NCI-H526 (cell line): ENCODE measurements around the gene THSD7A.
A peak's percentile ranks its signal among the peaks of the same experiment; 100 is the strongest.

Experiments used
- DNase-seq, 2 experiments: peaks; one replicate each; lab custom pipeline; 2025; lab: John Stamatoyannopoulos, UW

THSD7A gene

GRCh38 chr7:11706666-11707605, 125.1 kb downstream of the THSD7A start:
- DNase-seq, result no peak

DNA sequence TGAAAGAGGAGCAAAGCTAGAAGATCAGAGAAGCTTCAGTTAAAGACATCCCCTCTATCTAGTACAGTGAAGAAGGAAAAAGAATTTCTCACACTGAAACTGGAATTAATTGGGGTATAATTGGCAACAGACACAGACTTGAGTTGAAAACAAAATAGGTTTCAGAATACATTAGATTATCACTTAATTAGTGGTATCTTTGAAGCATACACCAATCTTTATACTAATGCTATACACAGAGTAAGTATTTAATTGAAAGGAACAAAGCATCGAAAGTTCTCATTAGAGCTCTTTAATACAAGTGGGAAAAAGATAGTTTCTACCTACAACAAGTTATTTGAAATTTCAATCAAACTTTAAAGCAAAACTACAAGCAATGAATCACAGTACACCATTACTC, 128.2 kb downstream of the THSD7A start:
- no peak for DNase-seq

DNA sequence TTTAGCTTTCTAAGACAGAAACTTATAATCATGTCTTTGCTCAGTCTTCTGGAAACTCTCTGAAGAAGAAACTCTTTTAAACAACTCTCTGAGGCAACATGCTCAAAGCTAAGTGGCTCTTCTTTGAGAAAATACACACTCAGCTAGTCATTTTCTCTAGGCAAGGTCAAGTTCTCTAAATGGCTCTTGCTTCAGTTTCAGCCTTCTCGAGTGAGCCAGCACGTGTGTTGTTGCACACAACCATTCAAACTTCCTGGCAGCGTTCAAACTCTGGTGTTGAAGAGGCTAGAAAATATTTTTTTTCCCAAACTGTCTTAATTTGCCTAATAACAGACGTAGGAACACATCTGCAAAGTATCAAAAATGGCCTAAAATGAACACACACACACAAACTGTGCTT, 129.1 kb downstream of the THSD7A start:
- no peak for DNase-seq

DNA sequence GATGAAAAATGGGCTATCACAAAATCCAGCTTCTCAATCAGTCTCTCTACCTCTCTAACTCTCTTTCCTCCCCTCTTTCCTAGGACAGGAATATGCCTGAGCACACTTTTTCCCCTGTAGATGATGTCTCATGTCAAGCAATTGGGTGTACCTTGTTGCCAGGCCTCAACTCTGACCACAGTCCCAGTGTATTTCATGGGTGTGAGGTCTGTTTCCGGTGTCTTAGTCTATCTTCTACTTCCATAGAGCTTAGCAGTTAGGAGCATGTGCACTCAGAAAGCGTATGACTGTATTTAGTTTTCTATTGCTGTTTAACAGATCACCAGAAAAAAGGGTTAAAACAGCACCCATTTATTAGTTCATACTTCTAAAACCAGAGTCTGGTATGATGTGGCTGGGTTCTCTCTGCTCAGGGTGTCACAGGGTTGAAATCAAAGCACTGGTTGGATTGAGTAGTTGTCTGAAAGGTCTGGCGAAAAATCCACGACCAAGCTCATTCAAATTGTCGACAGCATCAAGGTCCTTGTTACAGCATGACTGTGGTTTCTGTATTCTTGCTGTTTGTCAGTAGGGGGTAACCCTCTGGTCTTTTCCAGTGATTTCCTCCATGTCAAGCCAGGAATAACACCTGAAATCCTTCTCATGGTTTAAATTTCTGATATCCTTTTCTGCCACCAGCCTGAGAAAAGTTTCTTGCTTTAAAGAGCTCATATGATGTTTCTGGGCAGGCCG, 130.0 kb downstream of the THSD7A start:
- DNase-seq, result no peak

DNA sequence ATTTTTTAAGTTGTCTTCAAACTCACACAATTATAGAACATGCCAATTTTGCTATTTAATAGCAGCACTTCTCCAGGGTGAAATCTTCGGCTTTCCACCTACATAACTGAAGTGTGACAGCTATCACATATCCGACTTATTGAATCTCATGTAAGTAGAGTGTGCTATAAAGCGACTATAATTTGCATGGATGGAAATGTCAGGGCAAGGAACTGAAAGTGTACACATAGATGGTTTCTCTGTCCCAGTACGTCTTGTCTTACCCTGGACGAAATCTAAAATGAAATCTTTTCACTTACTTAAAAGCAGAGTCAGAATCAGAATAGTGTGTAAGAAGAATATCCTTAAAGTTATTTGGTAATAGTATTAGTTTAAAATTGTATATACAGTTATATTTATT, 132.3 kb downstream of the THSD7A start:
- peak; percentile 50 to 84 for DNase-seq

DNA sequence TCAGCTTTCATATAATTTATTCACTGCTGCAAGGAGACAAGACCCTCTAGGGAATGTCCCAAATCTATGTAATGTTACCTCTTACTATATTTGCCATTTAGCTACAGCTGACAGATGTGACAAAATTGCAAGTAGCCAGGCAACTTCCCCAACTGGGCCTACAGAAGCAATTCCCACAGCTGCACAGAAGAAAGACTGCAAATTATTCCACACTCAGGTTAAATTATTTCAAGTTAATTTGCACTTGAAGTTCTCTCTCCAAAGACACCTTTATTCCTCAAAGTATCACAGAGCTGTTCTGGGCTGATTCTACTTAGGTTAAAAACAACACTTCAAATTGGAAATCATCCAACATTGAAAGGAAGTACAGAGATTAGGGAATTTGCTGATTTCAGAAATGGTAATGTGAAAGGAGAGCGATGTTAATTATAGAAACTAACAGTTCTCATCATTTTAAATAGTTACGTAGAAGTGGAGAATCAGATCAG, 133.6 kb downstream of the THSD7A start:
- DNase-seq, result no peak

- DNase-seq, result no peak
Observed at GRCh38 chr7:11690395-11690794, 141.6 kb downstream of the THSD7A start.

GRCh38 chr7:11689096-11689495, 142.9 kb downstream of the THSD7A start:
- DNase-seq, result no peak

GRCh38 chr7:11681461-11681860, 150.5 kb downstream of the THSD7A start:
- no peak for DNase-seq

DNA sequence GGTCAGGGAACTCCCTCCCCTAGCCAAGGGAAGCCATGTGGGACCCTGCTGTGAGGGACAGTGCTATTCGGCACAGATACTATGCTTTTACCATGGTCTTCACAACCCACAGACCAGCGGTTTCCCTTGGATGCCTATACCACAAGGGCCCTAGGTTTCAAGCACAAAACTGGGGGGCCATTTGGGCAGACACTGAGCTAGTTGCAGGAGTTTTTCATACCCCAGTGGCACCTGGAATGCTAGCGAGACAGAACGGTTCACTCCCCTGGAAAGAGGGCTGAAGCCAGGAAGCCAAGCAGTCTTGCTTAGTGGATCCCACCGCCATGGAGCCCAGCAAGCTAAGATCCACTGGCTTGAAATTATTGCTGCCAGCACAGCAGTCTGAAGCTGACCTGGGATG, 156.8 kb downstream of the THSD7A start:
- DNase-seq, result no peak

DNA sequence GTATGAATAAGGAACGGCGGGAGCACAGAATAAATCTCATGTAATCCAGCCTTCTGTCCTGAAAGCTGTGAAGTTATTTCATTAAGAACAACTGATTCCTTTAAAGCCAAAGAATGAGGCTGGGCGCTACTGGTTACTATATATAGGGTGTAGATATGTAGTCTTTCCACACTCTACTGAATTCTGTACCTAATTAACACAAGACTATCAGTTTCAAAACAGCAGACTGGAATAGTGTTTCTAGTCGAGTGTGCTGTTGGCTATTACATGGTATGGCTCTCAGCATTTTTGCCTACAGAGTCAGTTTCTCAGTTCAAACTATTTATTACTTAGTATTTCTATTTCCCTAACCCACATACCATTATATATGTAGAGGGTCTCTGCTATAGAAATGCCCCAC, 163.3 kb downstream of the THSD7A start:
- peak in 1 of 2 experiments; percentile 6 for DNase-seq

DNA sequence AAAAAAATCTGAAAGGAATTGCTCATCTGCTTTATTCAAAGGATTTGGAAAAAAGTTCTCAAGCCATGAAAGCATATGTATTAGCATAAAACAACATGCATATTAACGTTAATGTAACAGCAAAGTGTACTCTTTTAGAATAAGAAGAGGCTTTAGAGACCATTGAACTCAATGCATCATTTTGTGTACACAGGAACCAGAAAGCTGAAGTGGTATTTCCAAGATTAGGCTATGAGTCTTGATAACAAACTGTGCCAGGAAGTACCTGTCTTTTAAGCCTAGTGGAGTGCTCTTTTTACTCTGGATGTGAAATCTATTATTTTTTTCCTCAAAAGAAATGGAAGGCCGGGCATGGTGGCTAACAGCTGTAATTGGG, 164.2 kb downstream of the THSD7A start:
- no peak for DNase-seq

DNA sequence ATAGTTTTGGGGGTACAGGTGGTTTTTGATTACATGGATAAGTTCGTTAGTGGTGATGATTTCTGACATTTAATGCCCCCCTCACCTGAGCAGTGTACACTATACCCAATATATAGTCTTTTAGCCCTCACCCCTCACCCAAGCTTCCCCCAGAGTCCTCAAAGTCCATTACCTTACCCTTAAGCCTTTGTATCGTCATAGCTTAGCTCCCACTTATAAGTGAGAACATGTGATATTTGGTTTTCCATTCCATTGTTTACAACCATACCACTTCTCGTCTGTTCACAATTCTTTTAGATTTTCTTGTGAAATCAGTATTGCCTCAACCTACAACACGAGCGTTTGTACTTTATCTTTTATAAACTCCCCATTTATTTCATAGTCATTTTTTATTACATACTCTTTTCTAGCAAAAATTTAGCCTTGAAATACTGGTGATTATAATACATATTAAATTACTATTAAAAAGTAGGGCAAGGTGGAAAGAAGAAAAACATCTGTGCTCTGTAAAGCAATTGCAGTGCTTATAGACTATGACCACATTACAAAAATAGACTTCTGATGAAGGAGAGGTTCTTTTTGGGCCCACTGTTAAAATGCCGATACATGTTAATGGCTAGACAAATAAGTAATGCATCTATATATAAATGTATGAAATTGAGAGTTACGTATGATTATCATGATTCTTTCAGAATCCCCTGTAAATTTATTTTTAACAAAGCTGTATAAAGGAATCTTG, 164.8 kb downstream of the THSD7A start:
- no peak for DNase-seq

DNA sequence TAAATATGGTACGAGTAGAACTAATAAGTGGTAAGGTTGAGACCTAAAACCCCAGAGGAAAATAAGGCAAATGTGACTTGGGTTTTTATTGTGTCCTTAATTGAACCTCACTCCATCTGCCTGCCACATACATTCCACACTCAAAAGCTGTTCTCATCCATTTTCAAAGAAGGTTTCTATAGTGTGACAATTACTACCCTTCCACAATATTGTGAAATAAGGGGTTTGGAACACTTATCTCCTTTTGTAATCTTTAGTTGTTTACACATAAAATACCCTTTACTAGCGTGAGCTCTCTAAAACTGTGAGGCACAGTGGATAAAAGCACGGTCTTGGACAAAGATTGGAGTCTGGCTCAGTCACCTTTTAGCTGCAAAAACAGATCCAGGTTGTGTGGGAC, 166.6 kb downstream of the THSD7A start:
- no peak for DNase-seq

- peak in 1 of 2 experiments; percentile 31 for DNase-seq
Observed at GRCh38 chr7:11655642-11656041, 176.4 kb downstream of the THSD7A start.

DNA sequence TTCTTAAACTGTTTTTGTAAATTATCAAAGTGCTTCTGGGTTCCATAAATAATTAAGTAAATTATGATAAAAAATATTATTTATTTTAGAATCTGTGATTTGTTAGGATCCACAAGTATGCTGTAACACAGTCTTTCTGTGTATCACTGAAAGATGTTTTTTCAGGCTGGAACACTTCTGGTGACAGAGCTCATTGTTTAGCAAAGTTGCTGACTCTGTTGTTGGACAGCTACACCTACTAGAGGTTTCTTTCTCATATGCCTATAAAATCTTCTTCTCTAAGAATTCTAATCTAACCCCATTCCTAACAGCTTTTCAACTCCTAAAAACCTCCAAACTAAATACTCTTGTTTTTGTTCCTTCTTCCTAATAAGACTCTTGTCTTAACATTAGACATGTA, 176.8 kb downstream of the THSD7A start:
- no peak for DNase-seq

DNA sequence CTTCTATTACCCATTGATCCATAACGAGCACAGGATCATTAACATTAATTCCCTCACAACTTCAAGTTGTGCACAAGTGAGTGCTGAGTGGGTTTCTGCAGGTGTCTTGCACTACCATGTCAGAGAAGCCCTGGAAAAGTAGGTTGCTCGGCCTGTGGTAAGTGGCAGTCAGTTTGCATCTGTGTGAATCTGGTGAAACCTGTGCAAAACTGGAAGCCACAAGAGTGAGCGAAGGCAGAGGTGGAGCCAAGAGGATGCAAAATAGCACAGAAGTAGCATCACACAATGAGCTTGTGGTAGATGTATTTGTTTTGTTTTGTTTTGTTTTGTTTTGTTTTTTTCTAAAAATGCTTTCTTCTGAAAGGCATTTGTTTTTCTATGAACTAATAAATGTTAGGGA, 181.5 kb downstream of the THSD7A start:
- DNase-seq, result no peak

- DNase-seq, result no peak
Observed at GRCh38 chr7:11650030-11650429, 182.0 kb downstream of the THSD7A start.

DNA sequence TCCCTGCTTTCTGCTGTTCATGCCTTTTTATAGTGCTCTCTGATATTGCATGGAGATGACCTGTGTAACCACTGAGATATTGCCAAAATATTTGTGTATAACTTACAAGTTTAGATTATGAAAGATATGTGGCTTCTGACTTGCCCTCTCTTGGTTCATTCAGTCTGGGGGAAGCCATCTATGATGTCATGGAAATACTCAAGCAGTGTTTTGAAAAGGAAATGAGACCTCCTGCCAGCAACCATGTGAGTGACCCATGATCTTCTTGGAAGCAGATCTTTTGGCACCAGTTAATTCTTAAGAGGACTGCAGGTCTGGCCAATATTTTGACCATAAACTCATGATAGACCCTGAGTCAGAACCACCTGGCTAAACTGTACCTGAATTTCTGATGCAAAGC, 183.0 kb downstream of the THSD7A start:
- no peak for DNase-seq

DNA sequence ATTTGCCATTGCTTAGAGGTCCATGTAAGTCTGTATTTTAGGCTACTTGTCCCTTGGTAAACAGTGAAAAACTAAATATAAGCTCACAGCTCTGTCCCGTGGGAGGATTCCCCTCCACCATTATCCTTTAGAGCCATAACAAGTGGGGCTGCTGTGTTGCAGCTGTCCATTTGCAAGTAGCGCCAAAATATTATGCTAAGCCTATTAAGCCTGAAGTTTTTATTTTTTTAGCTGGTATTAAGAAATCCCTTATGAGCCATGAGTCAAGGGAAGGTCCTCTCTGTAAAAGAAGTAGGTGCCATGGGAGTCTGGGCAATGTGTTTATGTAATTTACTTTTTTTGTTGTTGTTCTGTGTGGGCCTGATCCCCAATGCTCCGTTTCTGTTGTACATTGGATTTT, 183.9 kb downstream of the THSD7A start:
- no peak for DNase-seq

DNA sequence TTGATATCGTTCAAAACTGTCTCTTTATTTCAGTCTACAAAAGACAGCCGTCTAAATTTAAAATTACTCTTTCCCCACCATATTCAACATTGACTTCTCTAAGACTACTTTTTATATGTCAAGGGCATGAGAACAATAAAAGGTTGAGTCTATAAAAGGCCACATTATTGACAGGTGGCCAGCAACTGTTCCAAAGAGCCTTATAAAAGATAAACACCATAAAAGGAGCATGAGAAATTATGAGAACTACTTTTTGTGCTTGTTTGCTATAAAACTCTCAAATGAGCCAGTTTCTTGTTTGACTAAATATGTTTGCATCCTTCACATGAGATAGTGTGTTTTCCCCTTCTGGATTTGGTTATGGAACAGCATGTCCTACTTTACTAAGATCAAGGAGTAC, 189.2 kb downstream of the THSD7A start:
- DNase-seq, result peak in 1 of 2 experiments; percentile 8

DNA sequence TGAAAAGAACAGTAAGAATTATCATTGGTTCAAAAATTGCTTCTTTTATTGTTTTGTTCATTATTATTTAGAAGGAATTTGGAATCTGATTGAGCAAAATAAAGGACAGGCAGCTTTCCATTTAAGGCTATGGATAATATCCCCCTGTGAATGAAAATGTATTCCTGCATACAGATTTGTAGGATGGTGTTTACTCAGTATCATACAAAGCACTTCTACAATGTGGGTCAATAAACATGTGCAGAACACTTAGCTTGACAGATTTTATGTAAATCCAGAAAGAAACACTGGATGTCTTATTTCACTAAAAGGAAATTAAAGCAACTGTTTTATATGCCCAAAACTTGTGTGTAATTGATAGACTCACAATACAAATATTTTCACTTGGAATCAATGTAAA, 189.7 kb downstream of the THSD7A start:
- DNase-seq, result peak; percentile 60 to 63
